WTC11 (cell line): ENCODE measurements around the gene CEP57.

ENCODE experiments used
- AFF4 ChIP-seq: sonication (generic); formaldehyde crosslinking; IDR thresholded peaks from 2 replicates; pipeline ENCODE4 v1.8.1; 2023; ENCODE audit warnings: mild to moderate bottlenecking, missing genetic modification reagents, borderline replicate concordance
- ARID4B ChIP-seq: sonication (generic); formaldehyde crosslinking; IDR thresholded peaks from 2 replicates; pipeline ENCODE4 v1.8.0; 2023; ENCODE audit warnings: missing genetic modification reagents, mild to moderate bottlenecking, borderline replicate concordance
- ATF2 ChIP-seq: sonication (generic); formaldehyde crosslinking; IDR thresholded peaks from 2 replicates; pipeline ENCODE4 v1.8.1; 2022; ENCODE audit warnings: low read depth, missing genetic modification reagents, borderline replicate concordance
- CTCF ChIP-seq: fragments of 200-600 bp; IDR thresholded peaks from 2 replicates; pipeline ENCODE4 v1.8.0; 2022; ENCODE audit warnings: antibody characterized with exemption
- ELF4 ChIP-seq: sonication (generic); formaldehyde crosslinking; IDR thresholded peaks from 2 replicates; pipeline ENCODE4 v1.8.1; 2022; ENCODE audit warnings: low read depth, mild to moderate bottlenecking, moderate library complexity, missing genetic modification reagents
- ETV6 ChIP-seq: sonication (generic); formaldehyde crosslinking; IDR thresholded peaks from 2 replicates; pipeline ENCODE4 v1.8.1; 2022; ENCODE audit warnings: mild to moderate bottlenecking, missing genetic modification reagents
- GABPB1 ChIP-seq: sonication (generic); formaldehyde crosslinking; IDR thresholded peaks from 2 replicates; pipeline ENCODE4 v1.8.1; 2023; ENCODE audit warnings: mild to moderate bottlenecking, missing genetic modification reagents
- JAZF1 ChIP-seq: fragments of 250-450 bp; sonication (Bioruptor Pico); IDR thresholded peaks from 2 replicates; pipeline ENCODE4 v1.9.0; 2021; ENCODE audit warnings: moderate library complexity, mild to moderate bottlenecking, inconsistent platforms
- MAX ChIP-seq: sonication (generic); formaldehyde crosslinking; IDR thresholded peaks from 2 replicates; pipeline ENCODE4 v1.8.0; 2022; ENCODE audit warnings: mild to moderate bottlenecking, missing genetic modification reagents
- TEAD4 ChIP-seq: sonication (generic); formaldehyde crosslinking; IDR thresholded peaks from 2 replicates; pipeline ENCODE4 v1.8.0; 2022; ENCODE audit warnings: mild to moderate bottlenecking, missing genetic modification reagents
- ZNF121 ChIP-seq: sonication (generic); formaldehyde crosslinking; IDR thresholded peaks from 2 replicates; pipeline ENCODE4 v1.8.0; 2023; ENCODE audit warnings: missing genetic modification reagents
- ZNF423 ChIP-seq: fragments of 250-450 bp; sonication (Bioruptor Pico); IDR thresholded peaks from 2 replicates; pipeline ENCODE4 v2.1.2; 2022; ENCODE audit warnings: mild to moderate bottlenecking, moderate library complexity
- ZNF512 ChIP-seq: sonication (generic); formaldehyde crosslinking; IDR thresholded peaks from 2 replicates; pipeline ENCODE4 v1.8.1; 2022; ENCODE audit warnings: missing genetic modification reagents, borderline replicate concordance

GRCh38 chr11:95829580-95830259 lies 39.4 kb downstream of the CEP57 start:
- TF ChIP-seq ZNF512 (CRISPR knock-in tag) (no peak), ZNF121 (CRISPR knock-in tag) (no peak), CTCF (no peak), MAX (no peak), JAZF1 (CRISPR knock-in tag) (no peak), ELF4 (CRISPR knock-in tag) (no peak), ZNF423 (CRISPR knock-in tag) (no peak), ARID4B (CRISPR knock-in tag) (no peak), AFF4 (no peak), GABPB1 (CRISPR knock-in tag) (no peak), TEAD4 (CRISPR knock-in tag) (no peak), ETV6 (CRISPR knock-in tag) (no peak), ATF2 (CRISPR knock-in tag) (no peak)
